Measurements from ENCODE around the gene GYG2.

The GYG2 gene

GRCh38 chrX:2828344-2828958 is at the start of gene GYG2:
TSS of gene GYG2 (plus strand) at chrX:2828930. CDS start at chrX:2830189, 1,259 bp downstream.
- TF ChIP-seq GATA2 (IDR thresholded peaks at IDR 0.05; ENCODE audit: low read depth, low read length) (no peak), GATA3 (IDR thresholded peaks at IDR 0.05; ENCODE audit: low read depth, low read length) (no peak)

- TF ChIP-seq GATA2 (IDR thresholded peaks at IDR 0.05; ENCODE audit: low read depth, low read length) (no peak), GATA3 (IDR thresholded peaks at IDR 0.05; ENCODE audit: low read depth, low read length) (no peak)
These were observed 47.5 kb upstream of the GYG2 start for GRCh38 chrX:2781226-2781571.

- TF ChIP-seq GATA2 (IDR thresholded peaks at IDR 0.05; ENCODE audit: low read depth, low read length): no peak
- TF ChIP-seq GATA3 (IDR thresholded peaks at IDR 0.05; ENCODE audit: low read depth, low read length): no peak
These were observed 47.0 kb upstream of the GYG2 start for GRCh38 chrX:2781698-2782097.

- no peak for TF ChIP-seq GATA3 (IDR thresholded peaks at IDR 0.05; ENCODE audit: low read depth, low read length)
- no peak for TF ChIP-seq GATA2 (IDR thresholded peaks at IDR 0.05; ENCODE audit: low read depth, low read length)
These were observed 46.6 kb upstream of the GYG2 start for GRCh38 chrX:2782171-2782570.

- TF ChIP-seq GATA3 (IDR thresholded peaks at IDR 0.05; ENCODE audit: low read depth, low read length) (no peak), GATA2 (IDR thresholded peaks at IDR 0.05; ENCODE audit: low read depth, low read length) (no peak)
These were observed 46.0 kb upstream of the GYG2 start for GRCh38 chrX:2782778-2783177.

- TF ChIP-seq GATA2 (IDR thresholded peaks at IDR 0.05; ENCODE audit: low read depth, low read length): no peak
- TF ChIP-seq GATA3 (IDR thresholded peaks at IDR 0.05; ENCODE audit: low read depth, low read length): no peak
These were observed 44.7 kb upstream of the GYG2 start for GRCh38 chrX:2784026-2784425.

GRCh38 chrX:2785538-2785937 is 43.2 kb upstream of the GYG2 start:
- no peak for TF ChIP-seq GATA3 (IDR thresholded peaks at IDR 0.05; ENCODE audit: low read depth, low read length)
- TF ChIP-seq GATA2 (IDR thresholded peaks at IDR 0.05; ENCODE audit: low read depth, low read length): no peak

- TF ChIP-seq GATA2 (IDR thresholded peaks at IDR 0.05; ENCODE audit: low read depth, low read length): no peak
- TF ChIP-seq GATA3 (IDR thresholded peaks at IDR 0.05; ENCODE audit: low read depth, low read length): no peak
These were observed 39.8 kb upstream of the GYG2 start for GRCh38 chrX:2788980-2789379.

GRCh38 chrX:2789569-2789968 is 39.2 kb upstream of the GYG2 start:
- TF ChIP-seq GATA2 (IDR thresholded peaks at IDR 0.05; ENCODE audit: low read depth, low read length) (no peak), GATA3 (IDR thresholded peaks at IDR 0.05; ENCODE audit: low read depth, low read length) (no peak)

- TF ChIP-seq GATA2 (IDR thresholded peaks at IDR 0.05; ENCODE audit: low read depth, low read length) (no peak), GATA3 (IDR thresholded peaks at IDR 0.05; ENCODE audit: low read depth, low read length) (no peak)
These were observed 35.0 kb upstream of the GYG2 start for GRCh38 chrX:2793752-2794151.

GRCh38 chrX:2794336-2794735 is 34.4 kb upstream of the GYG2 start:
- TF ChIP-seq GATA2 (IDR thresholded peaks at IDR 0.05; ENCODE audit: low read depth, low read length) (no peak), GATA3 (IDR thresholded peaks at IDR 0.05; ENCODE audit: low read depth, low read length) (no peak)

- TF ChIP-seq GATA3 (IDR thresholded peaks at IDR 0.05; ENCODE audit: low read depth, low read length) (no peak), GATA2 (IDR thresholded peaks at IDR 0.05; ENCODE audit: low read depth, low read length) (no peak)
These were observed 29.4 kb upstream of the GYG2 start for GRCh38 chrX:2799369-2799768.

- TF ChIP-seq GATA3 (IDR thresholded peaks at IDR 0.05; ENCODE audit: low read depth, low read length): no peak
- no peak for TF ChIP-seq GATA2 (IDR thresholded peaks at IDR 0.05; ENCODE audit: low read depth, low read length)
These were observed 27.5 kb upstream of the GYG2 start for GRCh38 chrX:2801223-2801622.

- no peak for TF ChIP-seq GATA2 (IDR thresholded peaks at IDR 0.05; ENCODE audit: low read depth, low read length)
- TF ChIP-seq GATA3 (IDR thresholded peaks at IDR 0.05; ENCODE audit: low read depth, low read length): no peak
These were observed 17.5 kb upstream of the GYG2 start for GRCh38 chrX:2811271-2811670.

GRCh38 chrX:2817036-2817435 is 11.7 kb upstream of the GYG2 start:
- TF ChIP-seq GATA3 (IDR thresholded peaks at IDR 0.05; ENCODE audit: low read depth, low read length): no peak
- no peak for TF ChIP-seq GATA2 (IDR thresholded peaks at IDR 0.05; ENCODE audit: low read depth, low read length)

All from SH-SY5Y (cell line).